ENCODE data around the gene DDA1.

GRCh38 chr19:17334414-17335409, 25.3 kb downstream of the DDA1 start, which contains the start of gene ANO8:
- no peak for TF ChIP-seq CTCF (conservative IDR thresholded peaks at IDR 0.05)
- no peak for TF ChIP-seq EZH2 (IDR thresholded peaks at IDR 0.05; ENCODE audit: low read depth)

All from PC-9 (cell line).